Muscle layer of duodenum (tissue), 2 donors: ENCODE measurements around the gene ZMIZ1.

Experiments
- H3K27ac ChIP-seq: one replicate; pipeline ENCODE4 v1.7.0; 2013; ENCODE audit warnings: mild to moderate bottlenecking, low read length
- H3K27me3 ChIP-seq: one replicate; pipeline ENCODE4 v1.7.0; 2013; ENCODE audit warnings: low read depth, mild to moderate bottlenecking, control low read depth, low read length
- H3K36me3 ChIP-seq, 2 donors: one replicate each; pipeline ENCODE4 v1.7.0; 2013; ENCODE audit warnings: low read length in 2 of 2, control low read depth in 1 of 2, mild to moderate bottlenecking in 1 of 2; ENCODE audit not compliant: insufficient read depth in 2 of 2, control insufficient read depth in 1 of 2
- H3K4me1 ChIP-seq, 2 donors: one replicate each; pipeline ENCODE4 v1.7.0; 2013; ENCODE audit warnings: low read length in 2 of 2, mild to moderate bottlenecking in 2 of 2, control low read depth in 1 of 2, moderate library complexity in 1 of 2; ENCODE audit not compliant: insufficient read depth in 2 of 2, control insufficient read depth in 1 of 2
- H3K4me3 ChIP-seq, 2 donors: one replicate each; pipeline ENCODE4 v1.7.0; 2013; ENCODE audit warnings: low read length in 2 of 2, low read depth in 1 of 2, mild to moderate bottlenecking in 1 of 2
- H3K9me3 ChIP-seq, 2 donors: one replicate each; pipeline ENCODE4 v1.7.0; 2013; ENCODE audit warnings: low read length in 2 of 2, control low read depth in 1 of 2, mild to moderate bottlenecking in 1 of 2; ENCODE audit not compliant: control insufficient read depth in 1 of 2
- donor health status: healthy.

The ZMIZ1 gene

DNA sequence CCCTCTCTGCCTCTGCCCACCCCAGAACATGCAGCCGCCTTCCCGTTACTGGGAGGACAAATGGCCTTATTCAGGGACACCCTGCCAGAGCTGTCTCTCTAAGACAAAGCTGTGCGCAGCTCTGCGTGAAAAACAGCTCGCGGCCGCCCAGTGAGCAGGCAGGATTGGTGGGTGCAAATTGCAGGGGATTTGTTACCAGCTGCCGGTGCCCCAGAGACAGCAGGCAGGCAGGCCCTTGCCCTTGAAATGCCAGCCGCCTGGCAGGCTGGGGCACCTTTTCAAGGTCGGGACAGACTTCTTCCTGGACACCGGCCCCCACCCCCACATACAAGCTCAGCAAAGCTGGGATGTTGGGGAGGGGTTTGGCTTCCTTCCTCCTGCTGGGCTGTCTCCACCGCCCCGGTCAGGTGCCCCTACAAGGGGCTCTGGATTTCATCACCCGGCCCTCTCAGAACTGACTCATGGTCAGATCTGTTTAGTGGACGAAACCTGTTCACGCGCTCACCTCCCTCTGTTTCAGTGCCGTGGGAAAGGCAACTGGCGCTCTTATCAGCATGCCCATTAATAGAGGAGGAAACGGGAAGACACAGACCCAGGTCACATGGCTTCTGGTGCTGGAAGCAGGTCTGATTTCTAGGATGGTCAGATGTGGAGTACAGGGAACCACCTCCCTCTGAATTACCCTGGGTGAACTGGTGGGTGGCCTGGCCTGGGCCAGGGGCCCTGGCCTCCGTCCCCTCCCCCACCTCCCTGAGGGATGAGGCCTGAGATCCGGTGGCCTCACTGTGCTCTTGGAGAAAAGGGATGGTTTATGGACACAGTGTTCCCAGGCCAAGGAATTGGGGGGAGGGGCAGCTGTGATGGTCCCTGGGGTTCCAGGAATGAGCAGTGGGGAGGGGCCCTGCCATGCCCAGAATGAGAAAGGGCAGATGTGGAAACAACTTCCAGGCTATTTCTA lies 154.6 kb downstream of the ZMIZ1 start:
- Histone ChIP-seq H3K27ac (peak overlapping the region; percentile 86), H3K4me1 (peaks cover 28 to 85% of the 10 kb centered on the region in 2 donors), H3K9me3 (no peaks in the 10 kb centered on the region), H3K27me3 (no peaks in the 10 kb centered on the region), H3K4me3 (peak overlapping the region in 1 of 2 donors; percentile 11), H3K36me3 (peaks cover 0 to 12% of the 10 kb centered on the region in 2 donors)

DNA sequence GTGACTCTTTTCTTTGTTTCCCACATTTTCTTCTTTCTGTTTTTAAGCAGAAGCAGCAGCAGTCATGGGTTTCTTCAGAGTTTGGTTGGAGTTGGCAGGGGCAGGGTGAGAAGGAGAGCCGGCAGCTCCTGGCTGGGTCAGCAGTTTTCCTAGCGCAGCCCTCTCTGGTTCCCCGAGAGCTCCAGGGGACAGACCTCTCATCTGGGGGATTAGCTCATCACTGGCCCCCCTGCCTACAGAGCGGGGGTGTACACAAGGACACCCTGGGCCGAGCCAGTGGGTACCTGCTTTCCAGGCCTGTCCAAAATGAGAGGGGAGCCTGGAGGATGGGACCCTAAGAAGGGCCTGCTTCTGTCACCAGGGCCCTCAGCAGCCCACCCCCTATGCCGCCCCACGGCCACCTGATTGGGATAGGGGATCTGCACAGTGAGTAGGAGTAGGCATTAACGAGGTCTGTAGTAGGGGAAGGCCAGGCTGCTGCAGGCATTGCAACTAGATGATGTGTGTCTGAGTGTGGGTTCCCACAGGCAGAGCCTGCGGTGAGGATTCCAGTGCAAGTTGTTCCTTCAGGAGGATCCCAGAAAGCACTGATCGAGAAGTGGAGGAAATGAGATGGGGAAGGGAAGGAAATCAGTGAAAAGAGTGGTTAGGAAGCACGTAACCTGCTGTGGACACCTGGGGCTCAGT lies 155.6 kb downstream of the ZMIZ1 start:
- Histone ChIP-seq H3K36me3 (peaks cover 0 to 12% of the 10 kb centered on the region in 2 donors), H3K27ac (peak overlapping the region; percentile 86), H3K4me3 (peak overlapping the region in 1 of 2 donors; percentile 23), H3K4me1 (peaks cover 28 to 88% of the 10 kb centered on the region in 2 donors), H3K9me3 (no peaks in the 10 kb centered on the region), H3K27me3 (no peaks in the 10 kb centered on the region)

DNA sequence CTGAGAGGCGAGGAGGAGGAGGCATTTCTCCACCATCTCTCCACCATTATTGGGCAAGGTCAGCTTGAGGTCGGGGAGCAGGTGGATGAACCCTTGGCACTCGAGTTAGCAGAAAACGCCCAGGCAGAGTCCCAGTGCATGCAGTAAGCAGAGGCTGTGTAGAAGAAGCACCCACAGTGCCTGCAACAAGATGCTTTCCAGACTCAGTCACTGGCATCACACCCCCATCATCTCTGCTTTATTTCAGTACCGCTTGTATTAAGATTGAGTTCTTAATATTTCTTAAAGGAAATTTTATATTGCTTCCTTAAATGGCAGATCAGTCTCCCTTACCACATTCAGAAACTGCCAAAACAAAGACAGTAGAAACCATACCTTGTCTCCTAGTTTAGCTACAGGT lies 156.2 kb downstream of the ZMIZ1 start:
- H3K9me3 ChIP-seq, result no peaks in the 10 kb centered on the region
- H3K27me3 ChIP-seq, result no peaks in the 10 kb centered on the region
- H3K27ac ChIP-seq, result peak overlapping the region; percentile 86
- peaks cover 28 to 88% of the 10 kb centered on the region in 2 donors for H3K4me1 ChIP-seq
- H3K36me3 ChIP-seq, result peaks cover 0 to 12% of the 10 kb centered on the region in 2 donors
- peak overlapping the region in 1 of 2 donors; percentile 23 for H3K4me3 ChIP-seq

DNA sequence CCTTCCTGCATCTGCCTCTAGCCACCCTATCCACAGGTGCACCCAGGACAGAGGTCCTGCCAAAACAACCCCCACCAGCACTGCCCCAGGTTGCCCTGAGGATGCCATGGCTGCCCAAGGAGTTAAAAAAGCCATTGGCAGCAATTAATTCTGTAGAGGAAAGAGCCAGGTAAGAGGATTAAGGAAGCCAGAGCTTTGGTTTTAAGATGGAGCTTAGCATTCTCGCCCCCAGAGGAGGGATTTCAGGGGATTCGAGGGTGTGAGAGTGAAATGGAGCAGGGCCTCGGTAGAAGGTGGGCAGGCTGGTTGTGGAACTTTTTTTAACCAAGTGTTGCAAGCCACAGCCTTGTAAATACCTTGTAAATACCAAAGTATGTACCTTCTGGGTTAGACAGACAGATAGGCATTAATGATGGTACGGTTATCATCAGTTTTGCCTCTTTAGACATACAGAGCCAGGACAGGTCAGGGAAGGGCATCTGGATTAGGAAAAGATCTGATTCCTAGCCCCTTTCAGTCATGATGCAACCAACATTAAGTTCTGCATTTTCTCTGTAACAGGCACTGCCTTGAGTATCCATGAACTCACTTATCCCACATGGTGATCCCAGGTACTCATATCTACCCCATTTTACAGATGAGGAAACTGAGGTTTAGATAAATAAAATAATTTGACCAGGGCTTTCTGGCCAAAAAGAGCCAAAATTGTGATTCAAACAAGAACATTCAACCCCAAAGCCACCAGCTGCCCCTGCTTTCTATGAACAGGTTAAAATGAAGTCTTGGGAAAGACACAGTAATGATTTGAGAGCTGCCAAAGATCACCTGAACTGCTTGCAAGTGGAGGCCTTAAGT lies 157.9 kb downstream of the ZMIZ1 start:
- H3K4me1 ChIP-seq, result peaks cover 15 to 76% of the 10 kb centered on the region in 2 donors
- no peaks in the 10 kb centered on the region for H3K27me3 ChIP-seq
- no peak overlapping the region for H3K4me3 ChIP-seq
- H3K36me3 ChIP-seq, result peaks cover 4 to 15% of the 10 kb centered on the region in 2 donors
- H3K27ac ChIP-seq, result no peak overlapping the region
- no peaks in the 10 kb centered on the region for H3K9me3 ChIP-seq

DNA sequence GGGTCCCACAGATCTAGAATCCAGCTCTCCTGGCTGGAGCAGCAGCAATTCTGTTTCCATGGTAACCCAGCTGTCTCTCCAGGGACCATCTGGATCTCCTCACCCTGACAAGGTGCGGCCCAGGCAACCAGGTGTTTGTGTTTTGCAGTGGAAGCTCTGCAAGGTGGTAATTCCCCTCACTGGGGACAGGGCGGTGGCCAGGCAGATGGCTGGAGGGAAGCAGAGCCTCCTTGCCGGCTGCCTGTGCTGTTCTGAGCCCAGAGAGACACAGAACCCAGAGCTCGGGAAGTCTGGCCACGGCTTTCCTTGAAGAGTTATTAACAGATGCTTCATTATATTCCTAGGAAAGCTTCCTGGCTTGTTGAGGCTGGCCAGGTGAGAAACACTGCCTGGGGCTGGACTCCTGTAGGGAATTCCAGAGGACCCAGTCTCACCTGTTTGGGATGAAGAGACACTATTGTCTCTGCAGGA lies 160.3 kb downstream of the ZMIZ1 start:
- no peak overlapping the region for H3K27ac ChIP-seq
- no peaks in the 10 kb centered on the region for H3K9me3 ChIP-seq
- H3K4me3 ChIP-seq, result no peak overlapping the region
- no peaks in the 10 kb centered on the region for H3K27me3 ChIP-seq
- peaks cover 4 to 21% of the 10 kb centered on the region in 2 donors for H3K36me3 ChIP-seq
- peaks cover 0 to 56% of the 10 kb centered on the region in 2 donors for H3K4me1 ChIP-seq

DNA sequence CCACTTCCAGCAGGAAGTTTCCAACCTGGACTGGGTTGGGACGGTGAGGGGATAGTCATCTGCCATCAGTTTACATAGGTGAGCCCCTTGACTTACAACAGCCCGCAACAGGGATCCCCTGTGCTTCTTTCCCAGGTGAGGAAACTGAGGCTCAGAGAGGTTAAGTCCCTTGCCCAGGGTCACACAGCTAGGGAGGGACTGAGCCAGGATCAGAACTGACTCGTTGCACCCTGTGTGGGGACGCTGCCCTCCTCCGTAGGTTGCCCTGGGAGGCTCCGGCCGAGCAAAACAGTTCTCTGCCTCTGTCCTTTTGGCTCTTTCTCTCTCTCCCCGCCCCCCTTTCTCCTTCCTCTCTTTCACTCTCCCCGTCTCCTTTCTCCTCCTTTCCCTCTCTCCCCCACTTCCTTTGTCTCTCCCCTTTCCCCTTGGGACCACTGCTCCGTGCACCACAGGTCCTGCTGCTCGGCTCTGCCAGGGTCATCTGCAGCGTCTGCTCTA lies 161.1 kb downstream of the ZMIZ1 start:
- H3K27me3 ChIP-seq, result no peaks in the 10 kb centered on the region
- H3K4me1 ChIP-seq, result peaks cover 0 to 51% of the 10 kb centered on the region in 2 donors
- no peak overlapping the region for H3K27ac ChIP-seq
- H3K36me3 ChIP-seq, result peaks cover 4 to 16% of the 10 kb centered on the region in 2 donors
- H3K4me3 ChIP-seq, result no peak overlapping the region
- no peaks in the 10 kb centered on the region for H3K9me3 ChIP-seq

DNA sequence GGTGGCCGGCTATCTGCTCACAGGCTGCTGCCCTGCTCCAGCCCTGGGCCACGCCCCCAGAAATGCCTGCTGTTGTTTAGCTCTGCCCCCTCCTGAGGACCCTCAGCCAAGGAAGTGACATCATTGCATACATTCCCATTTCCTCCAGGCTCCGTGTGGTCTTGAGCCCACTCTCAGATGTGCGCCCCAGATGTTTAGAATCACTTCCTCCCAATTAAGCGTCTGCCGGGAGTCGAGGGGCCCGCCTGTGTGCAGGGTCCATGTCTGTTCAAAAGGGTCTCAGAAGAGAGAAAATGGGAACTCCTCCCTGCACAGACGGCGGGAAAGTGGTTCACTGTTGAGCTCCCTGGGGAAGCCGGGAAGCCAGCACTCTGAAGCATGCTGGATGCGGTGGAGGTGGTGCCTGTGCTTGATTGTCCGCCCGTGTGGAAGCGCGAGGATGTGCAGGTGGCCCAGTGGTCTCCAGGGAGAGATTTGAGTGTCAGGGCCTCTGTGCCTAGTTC lies 161.6 kb downstream of the ZMIZ1 start:
- Histone ChIP-seq H3K9me3 (no peaks in the 10 kb centered on the region), H3K27ac (no peak overlapping the region), H3K4me3 (no peak overlapping the region), H3K36me3 (peaks cover 4 to 16% of the 10 kb centered on the region in 2 donors), H3K4me1 (peaks cover 0 to 54% of the 10 kb centered on the region in 2 donors), H3K27me3 (no peaks in the 10 kb centered on the region)

DNA sequence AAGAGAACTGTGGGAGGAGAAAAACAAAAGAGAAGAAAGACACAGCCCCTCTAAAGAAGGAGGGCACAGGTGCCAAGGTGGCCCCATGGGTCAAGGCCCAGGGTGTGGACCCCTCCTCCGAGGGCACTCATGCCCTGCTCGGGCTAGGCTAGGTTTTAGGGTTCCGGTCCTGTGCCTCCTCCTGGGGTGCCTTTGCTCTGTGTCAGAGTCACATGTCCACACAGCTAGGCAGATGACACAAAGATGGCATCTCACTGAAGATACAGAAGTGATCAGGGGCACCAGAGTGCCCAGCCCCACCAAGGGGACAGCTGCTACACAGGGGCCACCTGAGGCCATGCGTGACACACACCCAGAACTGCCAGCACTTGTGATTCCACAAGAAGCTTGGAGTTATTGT lies 162.1 kb downstream of the ZMIZ1 start:
- H3K4me1 ChIP-seq, result peaks cover 0 to 54% of the 10 kb centered on the region in 2 donors
- no peaks in the 10 kb centered on the region for H3K9me3 ChIP-seq
- H3K27me3 ChIP-seq, result no peaks in the 10 kb centered on the region
- no peak overlapping the region for H3K4me3 ChIP-seq
- no peak overlapping the region for H3K27ac ChIP-seq
- peaks cover 4 to 16% of the 10 kb centered on the region in 2 donors for H3K36me3 ChIP-seq

DNA sequence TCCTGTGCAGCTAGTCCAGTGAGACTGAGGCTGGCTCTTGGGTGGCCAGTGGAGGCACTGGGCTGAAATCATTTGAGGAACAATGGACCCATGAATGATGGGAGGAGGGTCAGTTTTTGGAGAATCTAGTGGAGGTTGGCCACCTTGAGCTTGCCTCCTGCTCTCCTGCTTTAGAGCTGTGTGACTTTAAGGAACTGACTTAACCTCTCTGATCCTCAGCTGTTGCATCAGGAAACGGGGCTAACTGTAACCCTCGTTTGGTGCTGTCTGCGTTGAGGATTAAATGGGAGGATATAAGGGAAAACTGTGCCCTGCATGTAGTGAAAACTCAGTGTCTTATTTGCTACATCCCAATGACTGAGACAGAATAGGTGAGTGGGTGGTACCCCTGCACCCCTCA lies 163.1 kb downstream of the ZMIZ1 start:
- Histone ChIP-seq H3K27ac (no peak overlapping the region), H3K4me3 (no peak overlapping the region), H3K27me3 (no peaks in the 10 kb centered on the region), H3K4me1 (peaks cover 0 to 60% of the 10 kb centered on the region in 2 donors), H3K9me3 (no peaks in the 10 kb centered on the region), H3K36me3 (peaks cover 4 to 16% of the 10 kb centered on the region in 2 donors)

DNA sequence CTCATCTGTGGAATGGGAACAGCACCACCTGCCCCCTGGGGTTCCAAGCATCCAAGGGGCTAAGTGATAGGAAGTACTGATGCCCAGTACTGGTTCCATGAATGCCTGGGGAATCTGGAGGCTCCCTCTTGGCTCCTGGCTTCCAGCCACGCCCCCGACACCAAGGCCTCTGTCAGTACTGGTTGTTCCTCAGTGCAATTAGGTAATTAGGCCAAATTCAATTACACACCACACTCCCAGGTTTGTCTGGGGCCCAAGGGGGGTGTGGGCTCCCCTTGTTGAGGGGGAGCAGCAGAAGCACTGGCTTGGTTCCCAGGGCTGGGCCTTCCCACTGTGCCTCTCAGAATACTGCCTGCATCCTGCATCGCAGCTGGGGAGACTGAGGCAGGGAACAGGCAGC lies 164.1 kb downstream of the ZMIZ1 start:
- no peaks in the 10 kb centered on the region for H3K9me3 ChIP-seq
- no peak overlapping the region for H3K27ac ChIP-seq
- H3K27me3 ChIP-seq, result no peaks in the 10 kb centered on the region
- no peak overlapping the region for H3K4me3 ChIP-seq
- H3K4me1 ChIP-seq, result peaks cover 0 to 63% of the 10 kb centered on the region in 2 donors
- H3K36me3 ChIP-seq, result peaks cover 4 to 9% of the 10 kb centered on the region in 2 donors
